22Rv1 (cell line): ENCODE measurements around the gene SDE2.

Experiments used
- CTCF ChIP-seq: fragments of 450-650 bp; IDR thresholded peaks from 2 replicates; pipeline ENCODE4 v1.5.1; 2017; ENCODE audit warnings: mild to moderate bottlenecking
- ZFX ChIP-seq: fragments of 450-650 bp; IDR thresholded peaks from 2 replicates; pipeline ENCODE4 v1.6.1; 2017; ENCODE audit warnings: antibody characterized with exemption, borderline replicate concordance

GRCh38 chr1:225981714-225982113 is 17.4 kb downstream of the SDE2 start:
- TF ChIP-seq CTCF (no peak), ZFX (no peak)
